HFFc6 (cell line): ENCODE results near the gene DDB1. TPM values are rescaled to one million over a fixed set of nuclear protein-coding genes. Genes with fewer than 3 reads are reported as not detected.

Source experiments
- DNase-seq: peaks from one replicate; pipeline ENCODE4 v3.0.0-alpha.2; 2018
- H3K27ac Mint-ChIP-seq: 2 replicates; pipeline ENCODE4 v1.8.0; 2020; ENCODE audit warnings: mild to moderate bottlenecking, mixed read lengths
- H3K27me3 Mint-ChIP-seq: 2 replicates; pipeline ENCODE4 v1.8.0; 2021; ENCODE audit warnings: mild to moderate bottlenecking, moderate library complexity, mixed read lengths; ENCODE audit not compliant: insufficient read depth
- H3K36me3 Mint-ChIP-seq: 2 replicates; pipeline ENCODE4 v1.8.0; 2021; ENCODE audit warnings: low read depth, mixed read lengths
- H3K4me1 Mint-ChIP-seq: 2 replicates; pipeline ENCODE4 v1.8.0; 2020; ENCODE audit warnings: low read depth, mixed read lengths
- H3K4me3 Mint-ChIP-seq: 2 replicates; pipeline ENCODE4 v1.8.0; 2020; ENCODE audit warnings: mild to moderate bottlenecking, moderate library complexity, mixed read lengths
- H3K9me3 Mint-ChIP-seq: 2 replicates; pipeline ENCODE4 v1.8.0; 2020; ENCODE audit warnings: mild to moderate bottlenecking, mixed read lengths
- CTCF ChIP-seq: fragments of 200-600 bp; sonication (generic); IDR thresholded peaks from 2 replicates; pipeline ENCODE4 v1.5.0; 2021; ENCODE audit warnings: antibody characterized with exemption, mild to moderate bottlenecking
- total RNA-seq, 6 experiments: library from RNA; stranded (reverse); fragmentation: NEBNext Ultra II Directional; extraction: Animal tissue kit (Norgen Biotek cat#: 25700); gene quantifications; 2 replicates in 1 of 6; 3 replicates in 5 of 6; pipeline ENCODE4 v1.2.3, GENCODE V29; 2021

Gene DDB1
- total RNA-seq, 6 experiments from 2014 or later, result 241 to 285 (median 267) TPM

- TF ChIP-seq CTCF, result no peak
- DNase-seq, result no peak
- no peak overlapping the region for H3K27ac Mint-ChIP-seq
- H3K4me1 Mint-ChIP-seq, result no peaks in the 10 kb centered on the region
- H3K4me3 Mint-ChIP-seq, result no peak overlapping the region
- peaks cover 5% of the 10 kb centered on the region for H3K36me3 Mint-ChIP-seq
- H3K9me3 Mint-ChIP-seq, result no peaks in the 10 kb centered on the region
- no peaks in the 10 kb centered on the region; the same call in 1 of the 2 replicates for H3K27me3 Mint-ChIP-seq
Measured at GRCh38 chr11:61309141-61309540, 23.8 kb downstream of the DDB1 start.

GRCh38 chr11:61307354-61307753 lies 25.6 kb downstream of the DDB1 start:
- H3K4me1 Mint-ChIP-seq, result no peaks in the 10 kb centered on the region
- H3K27ac Mint-ChIP-seq, result no peak overlapping the region
- peaks cover 6% of the 10 kb centered on the region; the same call in 1 of the 2 replicates for H3K36me3 Mint-ChIP-seq
- H3K27me3 Mint-ChIP-seq, result no peaks in the 10 kb centered on the region; the same call in 1 of the 2 replicates
- no peak for DNase-seq
- TF ChIP-seq CTCF, result no peak
- H3K9me3 Mint-ChIP-seq, result no peaks in the 10 kb centered on the region
- no peak overlapping the region for H3K4me3 Mint-ChIP-seq

- DNase-seq, result no peak
- H3K4me3 Mint-ChIP-seq, result no peak overlapping the region
- H3K4me1 Mint-ChIP-seq, result no peaks in the 10 kb centered on the region
- H3K9me3 Mint-ChIP-seq, result no peaks in the 10 kb centered on the region
- no peak overlapping the region for H3K27ac Mint-ChIP-seq
- H3K36me3 Mint-ChIP-seq, result peaks cover 16% of the 10 kb centered on the region
- H3K27me3 Mint-ChIP-seq, result no peaks in the 10 kb centered on the region; the same call in 1 of the 2 replicates
- TF ChIP-seq CTCF, result no peak
Measured at GRCh38 chr11:61306221-61306620, 26.7 kb downstream of the DDB1 start.

GRCh38 chr11:61305417-61305816 lies 27.5 kb downstream of the DDB1 start:
- H3K27me3 Mint-ChIP-seq, result peaks cover under 1% of the 10 kb centered on the region; the same call in 1 of the 2 replicates
- H3K4me1 Mint-ChIP-seq, result no peaks in the 10 kb centered on the region
- DNase-seq, result no peak
- TF ChIP-seq CTCF, result no peak
- no peak overlapping the region for H3K4me3 Mint-ChIP-seq
- H3K36me3 Mint-ChIP-seq, result peaks cover 24% of the 10 kb centered on the region
- H3K9me3 Mint-ChIP-seq, result no peaks in the 10 kb centered on the region
- no peak overlapping the region for H3K27ac Mint-ChIP-seq

- H3K4me3 Mint-ChIP-seq, result no peak overlapping the region
- peaks cover 7% of the 10 kb centered on the region for H3K4me1 Mint-ChIP-seq
- no peak for TF ChIP-seq CTCF
- DNase-seq, result no peak
- peaks cover 4% of the 10 kb centered on the region; the same call in 1 of the 2 replicates for H3K27me3 Mint-ChIP-seq
- peaks cover 34% of the 10 kb centered on the region for H3K36me3 Mint-ChIP-seq
- H3K9me3 Mint-ChIP-seq, result no peaks in the 10 kb centered on the region
- H3K27ac Mint-ChIP-seq, result no peak overlapping the region
Measured at GRCh38 chr11:61303725-61304124, 29.2 kb downstream of the DDB1 start.

GRCh38 chr11:61302550-61302949 lies 30.4 kb downstream of the DDB1 start:
- H3K9me3 Mint-ChIP-seq, result no peaks in the 10 kb centered on the region
- H3K4me3 Mint-ChIP-seq, result no peak overlapping the region
- H3K4me1 Mint-ChIP-seq, result peaks cover 19% of the 10 kb centered on the region
- peaks cover 34% of the 10 kb centered on the region for H3K36me3 Mint-ChIP-seq
- peaks cover 4% of the 10 kb centered on the region; the same call in 1 of the 2 replicates for H3K27me3 Mint-ChIP-seq
- no peak for DNase-seq
- H3K27ac Mint-ChIP-seq, result no peak overlapping the region
- no peak for TF ChIP-seq CTCF
